Measurements from ENCODE around the gene UBE2E2.
A peak's percentile ranks its signal among the peaks of the same experiment; 100 is the strongest.

UBE2E2 gene

DNA sequence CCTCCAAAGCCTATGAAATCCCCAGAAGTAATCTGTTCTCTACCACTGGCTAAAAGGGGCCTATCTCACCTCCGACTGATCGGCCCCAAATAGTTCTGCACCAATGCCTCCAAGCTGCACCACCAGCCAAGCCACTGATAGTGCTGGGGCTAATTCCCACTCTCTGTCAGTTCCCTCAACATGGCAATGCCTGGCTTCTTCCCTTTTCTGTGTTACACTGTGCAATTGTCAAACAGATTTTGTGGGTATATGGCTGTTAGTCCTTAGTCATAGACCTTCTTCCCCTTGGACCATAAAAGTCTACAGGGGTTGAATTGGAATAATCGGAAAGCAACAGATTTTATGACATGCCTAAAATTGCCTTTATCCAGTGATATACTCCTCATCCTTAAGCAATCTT is 9.3 kb upstream of the UBE2E2 start:
- no peak for DNase-seq (ENCODE audit: low read depth in 2 of 2)

DNA sequence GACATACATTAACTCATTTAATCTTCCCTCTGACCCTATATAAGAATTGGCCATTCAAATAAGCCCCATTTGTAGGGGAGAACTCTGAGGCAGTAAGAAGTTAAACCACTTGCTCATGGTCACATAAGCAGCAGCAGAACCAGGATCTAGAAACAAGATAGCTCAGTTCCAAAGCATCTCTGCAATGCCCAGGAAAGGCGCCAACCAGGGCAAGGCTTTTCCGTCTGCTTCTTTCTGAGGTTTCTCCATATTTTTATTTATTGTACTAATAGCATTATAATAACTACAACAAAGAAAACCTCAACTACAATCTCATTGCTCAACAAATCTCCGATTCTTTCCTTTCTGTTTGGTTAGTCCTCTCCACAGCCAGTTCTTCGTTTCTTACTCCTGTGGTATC is 4.3 kb upstream of the UBE2E2 start:
- DNase-seq (ENCODE audit: low read depth in 2 of 2), result no peak

GRCh38 chr3:23199649-23200048 is 3.5 kb upstream of the UBE2E2 start:
- DNase-seq (ENCODE audit: low read depth in 2 of 2), result no peak

DNA sequence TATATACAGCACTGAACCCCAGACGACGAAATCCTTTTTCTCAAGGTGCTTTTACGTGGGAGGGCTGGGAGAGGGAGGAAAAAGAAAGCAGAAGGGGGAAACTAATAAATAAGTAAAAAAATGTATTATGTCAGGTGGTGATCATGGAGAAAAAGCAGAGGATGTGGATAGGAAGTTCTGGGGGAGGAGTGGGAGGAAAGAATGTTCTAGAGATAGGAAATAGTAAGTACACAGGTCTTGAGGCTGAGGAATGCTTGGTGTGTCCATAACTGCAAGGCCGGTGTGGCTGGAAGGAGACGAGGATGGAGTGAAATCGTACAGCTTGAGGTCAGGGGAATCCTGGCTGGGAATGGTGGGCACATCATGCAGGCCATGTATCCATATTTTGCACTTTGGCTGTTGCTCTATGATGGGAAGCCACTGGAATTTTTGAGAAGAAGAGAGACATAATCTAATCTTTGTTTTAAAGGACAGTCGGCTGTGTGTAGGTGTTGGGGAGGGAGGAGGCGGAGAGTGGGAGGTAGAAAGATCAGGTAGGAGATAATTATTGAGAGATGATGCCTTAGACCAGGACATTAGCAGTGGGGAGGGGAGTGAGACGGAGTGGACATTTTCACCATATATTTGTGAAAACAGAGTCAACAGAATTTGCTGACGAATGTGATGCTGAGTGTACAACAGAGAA is 1.8 kb upstream of the UBE2E2 start:
- no peak for DNase-seq (ENCODE audit: low read depth in 2 of 2)

- DNase-seq (ENCODE audit: low read depth in 2 of 2), result no peak
These were observed 765 bp upstream of the UBE2E2 start for GRCh38 chr3:23202203-23202920.

GRCh38 chr3:23203708-23204330 is 692 bp downstream of the UBE2E2 start:
- DNase-seq (ENCODE audit: low read depth in 2 of 2), result peak in 1 of 2 experiments; percentile 8

DNA sequence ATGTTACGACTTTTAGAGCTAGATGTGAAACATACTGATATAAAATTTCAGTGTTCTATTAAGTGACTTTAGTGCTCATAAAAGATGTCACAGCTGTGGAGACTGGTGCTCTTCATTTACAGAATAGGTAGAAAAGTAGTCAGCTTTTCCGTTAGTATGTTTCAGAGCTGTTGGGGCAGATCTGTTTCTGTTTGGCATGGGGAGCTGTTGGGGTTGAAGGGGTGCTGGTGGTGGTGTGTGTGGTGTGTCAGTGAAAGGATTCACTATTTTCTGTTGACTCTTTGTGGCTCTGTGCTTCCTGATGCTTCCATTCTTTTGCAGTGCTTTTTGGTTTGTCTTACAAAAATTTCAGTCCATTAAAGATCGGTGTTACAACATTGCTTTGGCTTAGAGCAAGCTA is 3.2 kb downstream of the UBE2E2 start:
- DNase-seq (ENCODE audit: low read depth in 2 of 2), result no peak

GRCh38 chr3:23209103-23209502 is 6.0 kb downstream of the UBE2E2 start:
- no peak for DNase-seq (ENCODE audit: low read depth in 2 of 2)

DNA sequence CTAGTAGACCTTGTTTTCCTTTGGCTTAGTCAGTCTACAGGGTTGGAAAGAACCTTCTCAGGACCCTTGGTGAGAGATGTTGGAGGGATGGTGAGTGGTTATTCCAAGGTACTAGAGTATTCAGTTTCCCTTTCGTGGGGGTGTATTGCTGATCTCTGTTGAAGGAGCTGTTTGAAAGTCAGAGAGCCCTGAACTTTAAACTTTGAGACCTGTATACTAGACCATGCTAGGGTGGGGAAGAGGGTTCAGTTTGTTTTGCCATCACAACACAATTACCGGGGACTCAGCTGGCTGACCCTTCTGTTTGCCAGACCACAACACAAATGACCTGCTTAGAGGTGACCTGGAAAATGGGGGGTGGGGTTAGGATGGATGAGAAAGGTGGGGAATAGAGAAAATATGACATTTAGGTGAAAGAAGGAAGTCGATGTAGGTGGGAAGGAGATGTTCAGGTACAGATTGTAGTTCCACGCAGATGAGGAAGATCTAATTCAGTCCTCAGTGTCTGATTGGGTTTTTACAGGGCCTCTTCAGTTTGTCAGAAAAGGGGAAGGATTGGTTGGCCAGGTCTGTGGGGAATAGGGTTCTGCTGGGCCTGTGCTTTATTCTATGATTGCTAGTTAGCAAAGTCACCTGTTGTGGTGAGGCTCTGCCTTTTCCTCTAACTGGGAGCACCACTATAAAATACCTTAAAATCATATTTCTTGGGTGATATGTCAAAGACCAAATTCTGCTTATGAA is 6.8 kb downstream of the UBE2E2 start:
- no peak for DNase-seq (ENCODE audit: low read depth in 2 of 2)

- DNase-seq (ENCODE audit: low read depth in 2 of 2), result no peak
These were observed 10.7 kb downstream of the UBE2E2 start for GRCh38 chr3:23213813-23214212.

DNA sequence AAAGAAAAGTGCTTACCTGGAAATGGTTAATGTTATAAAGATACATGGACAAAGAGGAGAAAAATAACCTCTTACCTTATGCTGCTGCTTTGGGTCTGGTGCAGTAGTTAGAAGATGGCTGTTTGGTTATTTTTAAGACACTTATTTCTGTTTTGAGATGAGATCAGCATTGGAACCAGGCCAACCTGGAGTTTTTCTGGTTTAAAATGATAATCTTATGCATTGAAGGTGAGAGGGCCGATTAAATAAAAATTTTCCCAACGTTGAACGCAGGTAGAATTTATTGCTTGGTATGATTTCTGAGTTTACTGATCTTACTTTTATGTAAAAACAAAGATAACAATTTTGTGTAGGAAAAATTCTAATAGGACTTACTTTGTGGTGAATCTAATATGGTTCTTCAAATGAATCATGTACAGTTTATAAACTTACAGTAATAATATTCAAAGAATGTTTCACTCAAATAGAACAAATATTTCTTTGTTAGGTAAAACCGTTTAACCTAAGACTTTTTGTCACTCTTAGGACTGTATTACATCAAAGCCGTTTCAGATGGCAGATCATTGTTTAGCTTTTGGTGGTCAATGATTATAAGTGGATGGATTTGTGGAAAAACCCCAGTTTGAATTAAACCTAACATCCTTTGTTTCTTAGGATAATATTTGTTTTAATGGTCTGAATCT is 14.9 kb downstream of the UBE2E2 start:
- DNase-seq (ENCODE audit: low read depth in 2 of 2), result no peak

DNA sequence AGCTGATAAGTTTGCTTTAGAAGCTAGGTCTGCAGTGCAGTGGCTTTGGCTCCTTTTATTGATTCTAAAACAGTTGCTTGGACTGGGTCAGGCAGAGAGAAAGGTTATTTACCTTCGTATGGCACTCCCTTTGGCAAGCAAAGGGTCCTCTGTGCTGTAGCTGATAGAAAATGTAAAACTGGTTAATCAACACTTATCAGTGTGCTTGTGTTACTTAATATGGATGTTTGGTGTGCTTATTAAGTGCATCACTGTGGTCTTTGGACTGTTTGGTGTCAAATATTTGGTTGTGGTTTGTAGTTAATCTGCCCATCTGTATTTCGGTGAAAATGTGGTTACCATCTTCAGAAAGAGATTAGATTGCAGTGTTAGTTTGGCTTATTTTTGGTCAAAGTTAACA is 16.0 kb downstream of the UBE2E2 start:
- no peak for DNase-seq (ENCODE audit: low read depth in 2 of 2)

GRCh38 chr3:23219552-23219951 is 16.4 kb downstream of the UBE2E2 start:
- DNase-seq (ENCODE audit: low read depth in 2 of 2), result no peak

DNA sequence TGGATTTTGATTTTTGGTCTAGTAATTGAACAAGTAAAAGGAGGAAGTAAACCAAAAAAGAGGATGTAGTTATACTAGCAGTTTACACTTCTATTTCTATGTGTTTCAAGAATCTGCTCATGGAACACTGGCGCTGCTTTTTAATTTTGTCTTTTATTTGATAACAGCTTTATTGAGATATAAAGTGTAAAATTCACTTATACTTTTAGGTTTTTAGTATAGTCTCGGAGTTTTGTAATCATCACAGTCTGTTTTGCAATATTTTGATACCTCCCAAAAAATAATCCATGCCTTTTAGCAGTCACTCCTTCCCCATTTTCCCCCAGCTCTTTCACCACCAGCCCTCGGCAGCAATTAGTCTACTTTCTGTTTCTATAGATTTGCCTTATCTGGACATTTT is 18.0 kb downstream of the UBE2E2 start:
- no peak for DNase-seq (ENCODE audit: low read depth in 2 of 2)

DNA sequence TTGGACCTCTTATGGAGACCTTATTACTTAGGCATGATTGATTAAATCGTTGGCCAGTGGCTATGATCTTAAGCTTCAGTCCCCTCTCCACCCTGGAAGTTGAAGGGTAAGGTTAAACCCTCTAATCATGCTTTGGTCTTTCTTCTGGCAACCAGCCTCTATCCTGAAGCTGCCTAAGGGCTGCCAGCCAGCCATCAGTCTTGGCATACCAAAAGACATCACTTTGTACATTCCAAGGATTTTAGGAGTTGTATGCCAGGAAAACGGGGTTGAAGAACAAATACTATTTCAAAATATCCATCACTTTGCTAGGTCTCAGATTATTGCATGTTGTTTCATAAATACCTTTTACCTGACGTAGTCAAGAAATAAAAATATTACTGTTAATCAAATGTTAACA is 28.9 kb downstream of the UBE2E2 start:
- DNase-seq (ENCODE audit: low read depth in 2 of 2), result no peak

DNA sequence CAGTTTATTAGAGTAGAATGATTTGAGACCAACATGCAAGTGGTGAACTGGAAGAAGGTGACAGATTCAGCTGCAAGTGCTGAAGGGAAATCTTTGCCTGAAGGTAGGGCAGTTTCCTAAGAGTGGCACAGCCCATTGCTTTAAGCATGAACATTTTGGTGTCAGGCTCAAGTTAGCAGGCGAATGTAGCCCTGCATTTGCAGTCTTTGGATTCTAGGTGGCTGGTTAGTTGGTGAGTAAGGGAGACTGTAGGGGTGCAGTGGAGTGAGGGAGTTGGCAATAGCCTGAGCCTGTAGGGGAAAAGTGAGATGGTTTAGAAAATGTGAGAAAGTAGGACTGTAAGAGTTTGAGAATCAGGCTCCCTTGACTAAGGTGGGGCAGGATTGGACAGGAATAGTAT is 29.7 kb downstream of the UBE2E2 start:
- DNase-seq (ENCODE audit: low read depth in 2 of 2), result no peak

- DNase-seq (ENCODE audit: low read depth in 2 of 2), result no peak
These were observed 32.1 kb downstream of the UBE2E2 start for GRCh38 chr3:23235264-23235663.

DNA sequence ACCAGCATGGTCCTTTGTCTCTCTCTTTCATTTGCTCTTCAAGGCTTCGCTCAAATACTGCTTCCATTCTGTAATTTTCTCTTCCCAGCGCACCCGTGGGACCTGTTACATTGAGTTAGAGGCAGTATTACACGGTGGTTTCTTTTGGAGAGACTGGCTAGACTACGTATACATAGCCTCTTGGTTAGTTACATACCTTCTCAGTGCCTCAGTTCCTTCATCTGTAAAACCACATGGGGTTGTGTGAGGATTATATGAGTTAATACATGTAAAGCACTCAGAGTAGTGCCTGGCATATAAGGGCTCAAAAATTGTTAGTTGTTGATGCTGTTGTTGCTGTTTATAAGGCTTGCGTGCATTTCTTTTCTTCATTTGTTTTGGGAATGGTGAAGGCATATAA is 33.8 kb downstream of the UBE2E2 start:
- DNase-seq (ENCODE audit: low read depth in 2 of 2), result no peak

GRCh38 chr3:23238156-23238555 is 35.0 kb downstream of the UBE2E2 start:
- no peak for DNase-seq (ENCODE audit: low read depth in 2 of 2)

GRCh38 chr3:23238578-23238977 is 35.5 kb downstream of the UBE2E2 start:
- DNase-seq (ENCODE audit: low read depth in 2 of 2), result no peak

- DNase-seq (ENCODE audit: low read depth in 2 of 2), result no peak
These were observed 36.3 kb downstream of the UBE2E2 start for GRCh38 chr3:23239211-23240068.

Measured in stimulated activated CD4-positive, alpha-beta T cell treated with anti-CD3 and anti-CD28 coated beads, Interleukin-12 subunit alpha, Interleukin-12 subunit beta, amount 100 ng/mL, for 24 hours (primary cell).